ENCODE measurements around the gene OR1L8. TPM values are rescaled to one million over a fixed set of nuclear protein-coding genes. Genes with fewer than 3 reads are reported as not detected.
"Not testable (repeated sequence)": the region's sequence is repeated elsewhere in the genome, so short reads cannot be mapped to it uniquely, and the experiment has no call there.

The OR1L8 gene
- total RNA-seq, 3 donors from 2014 or later = 0.44 to 0.48 TPM; not detected in 1

DNA sequence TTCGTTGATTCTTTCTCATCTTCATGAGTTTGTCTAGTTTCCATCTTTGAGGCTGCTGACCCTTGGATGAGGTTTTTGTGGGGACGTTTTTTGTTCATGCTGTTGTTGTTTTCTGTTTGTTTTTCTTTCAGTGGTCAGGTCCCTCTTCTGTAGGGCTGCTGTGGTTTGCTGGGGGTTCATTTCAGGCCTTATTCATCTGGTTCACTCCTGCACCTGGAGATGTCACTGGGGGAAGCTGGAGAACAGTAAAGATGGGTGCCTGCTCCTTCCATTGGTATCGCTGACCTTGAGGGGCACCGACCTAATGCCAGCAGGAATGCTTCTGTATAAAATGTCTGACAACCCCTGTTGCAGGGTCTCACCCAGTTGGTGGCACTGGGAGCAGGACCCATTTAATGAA lies 21.7 kb downstream of the OR1L8 start:
- TF ChIP-seq POLR2A (IDR thresholded peaks at IDR 0.05) = no peak
- TF ChIP-seq POLR2AphosphoS5 (IDR thresholded peaks at IDR 0.05) = no peak
- TF ChIP-seq, protein P1, sequence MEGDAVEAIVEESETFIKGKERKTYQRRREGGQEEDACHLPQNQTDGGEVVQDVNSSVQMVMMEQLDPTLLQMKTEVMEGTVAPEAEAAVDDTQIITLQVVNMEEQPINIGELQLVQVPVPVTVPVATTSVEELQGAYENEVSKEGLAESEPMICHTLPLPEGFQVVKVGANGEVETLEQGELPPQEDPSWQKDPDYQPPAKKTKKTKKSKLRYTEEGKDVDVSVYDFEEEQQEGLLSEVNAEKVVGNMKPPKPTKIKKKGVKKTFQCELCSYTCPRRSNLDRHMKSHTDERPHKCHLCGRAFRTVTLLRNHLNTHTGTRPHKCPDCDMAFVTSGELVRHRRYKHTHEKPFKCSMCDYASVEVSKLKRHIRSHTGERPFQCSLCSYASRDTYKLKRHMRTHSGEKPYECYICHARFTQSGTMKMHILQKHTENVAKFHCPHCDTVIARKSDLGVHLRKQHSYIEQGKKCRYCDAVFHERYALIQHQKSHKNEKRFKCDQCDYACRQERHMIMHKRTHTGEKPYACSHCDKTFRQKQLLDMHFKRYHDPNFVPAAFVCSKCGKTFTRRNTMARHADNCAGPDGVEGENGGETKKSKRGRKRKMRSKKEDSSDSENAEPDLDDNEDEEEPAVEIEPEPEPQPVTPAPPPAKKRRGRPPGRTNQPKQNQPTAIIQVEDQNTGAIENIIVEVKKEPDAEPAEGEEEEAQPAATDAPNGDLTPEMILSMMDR (IDR thresholded peaks at IDR 0.05) = no peak
- intact Hi-C loops (cut with DNase I; ENCODE audit: low total_unique reads) = no loop called here
- H3K9me3 ChIP-seq = no peaks in the 10 kb centered on the region

DNA sequence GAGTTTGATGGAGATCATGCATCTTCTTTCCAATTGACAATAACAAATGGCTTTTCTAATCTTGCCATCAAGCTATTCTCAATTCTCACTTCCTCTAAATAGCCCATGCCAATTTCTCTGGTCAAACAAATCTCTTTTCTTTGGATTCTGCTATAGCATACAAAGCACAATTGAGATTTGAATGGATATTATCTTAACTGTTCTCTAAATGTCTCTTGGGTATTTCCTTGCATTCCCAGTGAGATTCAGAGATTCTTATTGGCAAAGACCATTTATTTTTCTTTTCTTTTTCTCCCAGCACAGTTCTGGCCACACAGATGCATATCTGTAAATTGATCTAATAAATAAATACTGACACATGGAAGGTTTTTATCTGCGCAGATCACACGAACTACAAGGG lies 30.4 kb downstream of the OR1L8 start, which contains the start of gene OR1N2:
Gene OR1N2 (plus strand): TSS at position 301 of the 400 bp plus-strand sequence. CDS start 100 bp downstream, outside the sequence.
- H3K36me3 ChIP-seq = no peaks in the 10 kb centered on the region
- TF ChIP-seq, protein P1 (IDR thresholded peaks at IDR 0.05) = no peak
- TF ChIP-seq POLR2A (IDR thresholded peaks at IDR 0.05) = no peak
- TF ChIP-seq POLR2AphosphoS5 (IDR thresholded peaks at IDR 0.05) = no peak
- no peak within 1 kb of the TSS for H3K27ac ChIP-seq
- peaks cover 0 to 4% of the 10 kb centered on the region in 2 donors for H3K9me3 ChIP-seq
- no peak for DNase-seq (ENCODE audit: low spot score in 2 of 2)
- no peak within 1 kb of the TSS for H3K4me3 ChIP-seq
- no peaks in the 10 kb centered on the region for H3K27me3 ChIP-seq
- H3K4me1 ChIP-seq = no peaks in the 10 kb centered on the region
- intact Hi-C loops (cut with DNase I; ENCODE audit: low total_unique reads) = no loop called here

More for the DNA sequence above, 21.7 kb downstream of the OR1L8 start:
- no peaks in the 10 kb centered on the region for H3K36me3 ChIP-seq
- no peak overlapping the region for H3K4me3 ChIP-seq
- no peak for DNase-seq (ENCODE audit: low spot score in 2 of 2)
- no peak overlapping the region for H3K27ac ChIP-seq
- H3K27me3 ChIP-seq = no peaks in the 10 kb centered on the region
- no peaks in the 10 kb centered on the region for H3K4me1 ChIP-seq

DNA sequence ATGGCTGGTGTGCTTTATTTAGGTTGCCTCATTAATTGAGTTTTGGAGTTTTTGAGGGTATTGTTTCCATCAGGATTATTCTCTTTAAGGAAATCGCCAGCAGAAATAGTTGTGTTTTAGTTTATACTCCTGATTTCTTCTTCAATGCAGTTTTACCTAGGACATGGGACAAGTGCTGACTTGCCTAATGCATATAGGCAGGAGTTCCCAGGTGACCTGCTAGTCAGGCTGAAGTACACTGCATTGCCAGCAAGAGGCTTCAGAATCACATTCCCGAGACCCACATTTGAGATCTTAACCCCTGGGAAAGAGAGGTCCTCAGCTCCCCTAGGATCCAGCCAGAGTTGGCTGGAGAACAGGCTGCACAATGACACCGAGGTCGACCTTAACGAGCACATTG lies 31.8 kb downstream of the OR1L8 start:
- Histone ChIP-seq H3K9me3 (peaks cover 0 to 4% of the 10 kb centered on the region in 2 donors), H3K36me3 (no peaks in the 10 kb centered on the region), H3K4me3 (no peak overlapping the region), H3K27ac (no peak overlapping the region), H3K27me3 (no peaks in the 10 kb centered on the region), H3K4me1 (no peaks in the 10 kb centered on the region)
- TF ChIP-seq, protein P1 (IDR thresholded peaks at IDR 0.05) = no peak
- no peak for TF ChIP-seq POLR2AphosphoS5 (IDR thresholded peaks at IDR 0.05)
- DNase-seq (ENCODE audit: low spot score in 2 of 2) = no peak
- intact Hi-C loops (cut with DNase I; ENCODE audit: low total_unique reads) = no loop called here

DNA sequence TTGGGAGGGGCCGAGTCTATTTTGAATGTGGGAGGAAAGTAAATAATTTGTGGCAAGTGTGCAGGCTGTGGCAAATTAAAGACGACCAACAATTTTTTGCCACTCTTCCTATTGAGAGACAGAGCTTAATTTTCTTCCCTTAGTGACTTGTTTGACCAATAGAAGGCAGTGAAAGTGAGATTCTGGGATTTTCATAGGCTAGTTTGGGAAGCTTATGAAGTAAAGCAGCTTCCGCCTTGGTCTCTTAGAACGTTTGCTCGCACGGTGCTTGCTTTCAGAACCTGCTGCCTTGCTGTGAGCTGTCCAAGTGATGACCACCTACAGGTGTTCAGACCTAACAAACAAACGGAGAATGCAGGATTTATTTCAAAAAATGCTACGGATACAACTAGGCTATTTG lies 37.0 kb downstream of the OR1L8 start:
- intact Hi-C loops (cut with DNase I; ENCODE audit: low total_unique reads) = no loop called here
- H3K27ac ChIP-seq = no peak overlapping the region
- no peaks in the 10 kb centered on the region for H3K4me1 ChIP-seq
- no peak overlapping the region for H3K4me3 ChIP-seq
- peaks cover 0 to 4% of the 10 kb centered on the region in 2 donors for H3K9me3 ChIP-seq
- no peaks in the 10 kb centered on the region for H3K36me3 ChIP-seq
- no peak for TF ChIP-seq POLR2A (IDR thresholded peaks at IDR 0.05)
- no peak for TF ChIP-seq POLR2AphosphoS5 (IDR thresholded peaks at IDR 0.05)
- TF ChIP-seq, protein P1 (IDR thresholded peaks at IDR 0.05) = no peak
- no peak for DNase-seq (ENCODE audit: low spot score in 2 of 2)
- no peaks in the 10 kb centered on the region for H3K27me3 ChIP-seq

DNA sequence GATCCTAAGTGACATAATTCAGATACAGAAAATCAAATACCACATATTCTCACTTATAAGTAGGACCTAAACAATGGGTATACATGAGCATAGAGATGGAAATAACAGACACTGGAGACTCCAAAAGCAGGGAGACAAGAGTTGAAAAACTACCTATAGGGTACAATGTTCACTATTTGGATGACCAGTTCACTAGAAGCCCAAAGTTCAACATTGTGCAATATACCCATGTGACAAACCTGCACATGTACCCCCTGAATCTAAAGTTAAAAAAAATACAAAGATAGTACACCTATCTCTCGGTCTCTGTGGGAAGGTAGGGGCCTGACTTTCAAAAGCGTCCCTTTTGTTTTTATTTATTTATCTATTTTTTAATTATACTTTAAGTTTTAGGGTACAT lies 44.4 kb downstream of the OR1L8 start:
- no peaks in the 10 kb centered on the region for H3K27me3 ChIP-seq
- no peak overlapping the region for H3K27ac ChIP-seq
- no peaks in the 10 kb centered on the region for H3K4me1 ChIP-seq
- H3K36me3 ChIP-seq = no peaks in the 10 kb centered on the region
- peaks cover 6% of the 10 kb centered on the region in 2 donors for H3K9me3 ChIP-seq
- no peak for TF ChIP-seq POLR2A (IDR thresholded peaks at IDR 0.05)
- TF ChIP-seq, protein P1 (IDR thresholded peaks at IDR 0.05) = no peak
- no peak for TF ChIP-seq POLR2AphosphoS5 (IDR thresholded peaks at IDR 0.05)
- intact Hi-C loops (cut with DNase I; ENCODE audit: low total_unique reads) = loop anchor here (10.0 kb wide), 1 partner anchor 1076 kb away; no protein-coding TSS in a partner anchor
- H3K4me3 ChIP-seq = no peak overlapping the region
- DNase-seq (ENCODE audit: low spot score in 2 of 2) = no peak

DNA sequence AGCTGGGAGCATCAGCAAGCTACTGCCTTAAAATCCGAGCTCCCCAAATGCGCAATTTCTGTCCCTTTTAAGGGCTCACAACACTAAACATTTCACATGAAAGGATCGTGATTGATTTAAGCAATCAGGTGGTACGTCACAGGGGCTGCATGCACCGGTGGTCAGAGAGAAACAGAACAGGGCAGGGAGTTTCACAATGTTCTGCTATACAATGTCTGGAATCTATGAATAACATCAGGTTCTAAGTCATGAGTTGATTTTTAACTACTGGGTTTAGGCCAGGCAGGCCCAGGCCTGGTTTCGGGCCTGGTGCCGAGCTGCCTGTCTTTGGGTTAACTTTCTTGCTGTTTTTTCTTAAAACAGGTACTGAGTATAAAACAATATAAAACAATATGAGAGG lies 46.1 kb downstream of the OR1L8 start:
- not testable (repeated sequence) for DNase-seq (ENCODE audit: low spot score in 2 of 2); H3K4me3 ChIP-seq; H3K27ac ChIP-seq; H3K4me1 ChIP-seq; H3K9me3 ChIP-seq; H3K27me3 ChIP-seq; H3K36me3 ChIP-seq
- intact Hi-C loops (cut with DNase I; ENCODE audit: low total_unique reads) = loop anchor here (10.0 kb wide), 1 partner anchor 1078 kb away; no protein-coding TSS in a partner anchor
